HG02943 (cell line): Measurements from ENCODE around the gene CPTP.

ENCODE experiments used
- ATAC-seq: cut with Tn5 transposase; IDR thresholded peaks from one replicate; pipeline ENCODE4 v1.9.1; 2021; ENCODE audit warnings: mild to moderate bottlenecking, low read depth, moderate library complexity; ENCODE audit not compliant: unreplicated experiment

CPTP gene

GRCh38 chr1:1317420-1317819, 7.2 kb upstream of the CPTP start:
- no peak for ATAC-seq

- no peak for ATAC-seq
Observed at GRCh38 chr1:1318131-1318652, 6.4 kb upstream of the CPTP start.

GRCh38 chr1:1318777-1319645, 5.6 kb upstream of the CPTP start:
- no peak for ATAC-seq

- ATAC-seq: no peak
Observed at GRCh38 chr1:1319646-1319941, 5.0 kb upstream of the CPTP start.

GRCh38 chr1:1320666-1321448, 3.7 kb upstream of the CPTP start:
- no peak for ATAC-seq

- no peak for ATAC-seq
Observed at GRCh38 chr1:1321477-1321876, 3.1 kb upstream of the CPTP start.

- ATAC-seq: no peak
Observed at GRCh38 chr1:1322418-1322817, 2.2 kb upstream of the CPTP start.

- ATAC-seq: no peak
Observed at GRCh38 chr1:1322952-1323351, 1.6 kb upstream of the CPTP start.

GRCh38 chr1:1324084-1324523, 498 bp upstream of the CPTP start:
- ATAC-seq: peak; percentile 24

GRCh38 chr1:1325288-1326074, 879 bp downstream of the CPTP start:
- no peak for ATAC-seq

GRCh38 chr1:1326075-1326605, 1.5 kb downstream of the CPTP start:
- ATAC-seq: no peak

- no peak for ATAC-seq
Observed at GRCh38 chr1:1327291-1327690, 2.7 kb downstream of the CPTP start.

GRCh38 chr1:1328254-1328653, 3.7 kb downstream of the CPTP start:
- ATAC-seq: no peak

GRCh38 chr1:1329304-1330210, 5.0 kb downstream of the CPTP start:
- ATAC-seq: no peak

- ATAC-seq: no peak
Observed at GRCh38 chr1:1330366-1331067, 5.9 kb downstream of the CPTP start.

GRCh38 chr1:1331068-1331965, 6.7 kb downstream of the CPTP start, which contains the start of gene TAS1R3:
Gene TAS1R3 (plus strand): TSS chr1:1331280. CDS start chr1:1331346, 66 bp downstream.
- no peak for ATAC-seq

GRCh38 chr1:1332031-1332755, 7.6 kb downstream of the CPTP start:
- ATAC-seq: no peak
